Measurements from ENCODE around the gene THAP5. TPM values are rescaled to one million over a fixed set of nuclear protein-coding genes. Genes with fewer than 3 reads are reported as not detected.
A peak's percentile ranks its signal among the peaks of the same experiment; 100 is the strongest.

Gene THAP5
- polyA plus RNA-seq, 3 donors, result 3.0 to 10.7 (median 9.9) TPM

DNA sequence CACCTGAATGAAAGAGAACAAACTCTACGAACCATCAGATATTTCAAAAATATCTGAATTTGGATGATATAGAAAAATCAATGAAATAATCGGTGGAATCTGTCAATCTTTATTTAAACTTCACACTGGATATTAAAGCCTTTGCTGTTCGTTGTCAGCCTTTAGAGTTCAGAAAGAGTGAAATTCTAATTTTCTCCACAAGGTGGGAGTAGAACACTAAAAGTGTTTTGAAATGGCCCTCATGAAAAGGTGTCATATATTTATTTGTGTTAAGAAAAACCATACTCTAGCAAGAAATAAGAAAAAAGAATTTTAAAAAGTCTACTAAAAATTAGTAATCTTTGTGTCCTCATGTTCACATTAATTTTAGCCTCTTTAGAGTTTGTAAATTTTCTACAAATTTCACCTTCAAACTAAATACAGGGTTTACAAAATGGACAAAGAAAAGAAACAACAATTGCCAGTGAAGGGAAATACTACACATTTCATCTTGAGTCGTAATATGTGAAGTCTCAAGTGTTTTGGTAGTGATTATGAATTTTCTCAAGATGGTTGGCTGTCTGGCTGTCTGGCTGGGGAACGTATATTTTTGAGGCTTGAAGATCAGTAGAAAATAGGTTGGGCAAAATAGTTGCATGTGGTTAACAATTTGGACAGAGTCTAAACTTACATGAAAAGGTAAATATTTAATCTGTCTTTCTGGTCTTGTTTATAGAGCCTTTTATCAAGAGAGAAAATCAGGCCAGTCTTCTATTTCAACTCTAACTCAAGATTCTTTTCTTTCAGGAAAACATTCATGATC lies 43.8 kb upstream of the THAP5 start:
- H2AFZ ChIP-seq (ENCODE audit: insufficient read depth, low read depth, low read length, poor library complexity, severe bottlenecking), result no peak overlapping the region
- no peaks in the 10 kb centered on the region for H4K20me1 ChIP-seq (ENCODE audit: insufficient read depth, low read length)
- TF ChIP-seq, protein P1, sequence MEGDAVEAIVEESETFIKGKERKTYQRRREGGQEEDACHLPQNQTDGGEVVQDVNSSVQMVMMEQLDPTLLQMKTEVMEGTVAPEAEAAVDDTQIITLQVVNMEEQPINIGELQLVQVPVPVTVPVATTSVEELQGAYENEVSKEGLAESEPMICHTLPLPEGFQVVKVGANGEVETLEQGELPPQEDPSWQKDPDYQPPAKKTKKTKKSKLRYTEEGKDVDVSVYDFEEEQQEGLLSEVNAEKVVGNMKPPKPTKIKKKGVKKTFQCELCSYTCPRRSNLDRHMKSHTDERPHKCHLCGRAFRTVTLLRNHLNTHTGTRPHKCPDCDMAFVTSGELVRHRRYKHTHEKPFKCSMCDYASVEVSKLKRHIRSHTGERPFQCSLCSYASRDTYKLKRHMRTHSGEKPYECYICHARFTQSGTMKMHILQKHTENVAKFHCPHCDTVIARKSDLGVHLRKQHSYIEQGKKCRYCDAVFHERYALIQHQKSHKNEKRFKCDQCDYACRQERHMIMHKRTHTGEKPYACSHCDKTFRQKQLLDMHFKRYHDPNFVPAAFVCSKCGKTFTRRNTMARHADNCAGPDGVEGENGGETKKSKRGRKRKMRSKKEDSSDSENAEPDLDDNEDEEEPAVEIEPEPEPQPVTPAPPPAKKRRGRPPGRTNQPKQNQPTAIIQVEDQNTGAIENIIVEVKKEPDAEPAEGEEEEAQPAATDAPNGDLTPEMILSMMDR (IDR thresholded peaks at IDR 0.05), result peak; percentile 85
- no peak overlapping the region for H3K4me2 ChIP-seq (replicated peaks; ENCODE audit: extremely low read depth, low read length, poor library complexity, severe bottlenecking)
- Mint-ChIP-seq H3K27ac (no peak overlapping the region), H3K36me3 (no peaks in the 10 kb centered on the region), H3K4me3 (no peak overlapping the region), H3K9me3 (no peaks in the 10 kb centered on the region), H3K4me1 (no peaks in the 10 kb centered on the region), H3K27me3 (ENCODE audit: low read depth in 3 of 3) (peaks cover 0 to 5% (median 2%) of the 10 kb centered on the region in 3 donors)
- WGBS (ENCODE audit: insufficient coverage), result 60% methylated on average over 1 of the region's 5 CpGs
- intact Hi-C loops (cut with micrococcal nuclease), result no loop called here
- H3K27me3 ChIP-seq (ENCODE audit: control insufficient read depth in 2 of 2, insufficient read depth in 2 of 2, low read length in 2 of 2), result no peaks in the 10 kb centered on the region
- peak; percentile 6 to 39 (median 12) for DNase-seq
- H3K79me2 ChIP-seq (ENCODE audit: insufficient read depth, low read length), result no peaks in the 10 kb centered on the region
- no peaks in the 10 kb centered on the region for H3K4me1 ChIP-seq (ENCODE audit: control insufficient read depth in 1 of 2, insufficient read depth in 2 of 2, low read length in 2 of 2)
- H3K36me3 ChIP-seq (replicated peaks in 1 of 2; ENCODE audit: control insufficient read depth in 1 of 2, insufficient read depth in 2 of 2, low read length in 2 of 2), result no peaks in the 10 kb centered on the region
- H3K4me3 ChIP-seq (replicated peaks in 1 of 3; ENCODE audit: low read depth in 2 of 3, low read length in 3 of 3), result no peak overlapping the region
- H3K27ac ChIP-seq (ENCODE audit: low read depth in 1 of 2, low read length in 2 of 2), result no peak overlapping the region
- H3K9me3 ChIP-seq (replicated peaks in 1 of 2; ENCODE audit: control insufficient read depth in 1 of 2, insufficient read depth in 1 of 2, low read length in 2 of 2), result no peaks in the 10 kb centered on the region
- no peak overlapping the region for H3K9ac ChIP-seq (ENCODE audit: insufficient read depth, low read length, poor library complexity, severe bottlenecking)

DNA sequence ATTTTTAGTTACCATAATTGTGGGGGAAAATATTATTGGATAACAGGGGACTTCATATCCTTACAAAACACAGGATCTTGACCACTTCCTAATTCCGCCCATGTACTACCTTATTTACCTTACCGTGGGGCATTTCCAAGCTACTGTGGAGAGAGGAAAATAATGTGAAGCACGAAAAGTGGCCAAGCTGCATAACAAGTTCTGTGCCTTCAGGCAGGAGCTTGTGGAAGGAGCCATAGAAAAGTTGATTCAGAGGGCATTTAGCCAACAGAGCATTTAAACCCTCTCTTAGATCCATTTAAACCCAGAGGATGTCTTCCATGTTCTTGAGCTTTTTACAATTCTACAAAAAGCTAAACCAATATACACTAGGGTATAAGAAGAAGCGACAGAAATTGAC lies 41.8 kb upstream of the THAP5 start:
- H3K9me3 ChIP-seq (replicated peaks in 1 of 2; ENCODE audit: control insufficient read depth in 1 of 2, insufficient read depth in 1 of 2, low read length in 2 of 2), result no peaks in the 10 kb centered on the region
- no peaks in the 10 kb centered on the region for H3K9me3 Mint-ChIP-seq
- H3K79me2 ChIP-seq (ENCODE audit: insufficient read depth, low read length), result no peaks in the 10 kb centered on the region
- H2AFZ ChIP-seq (ENCODE audit: insufficient read depth, low read depth, low read length, poor library complexity, severe bottlenecking), result no peak overlapping the region
- no peaks in the 10 kb centered on the region for H3K4me1 ChIP-seq (ENCODE audit: control insufficient read depth in 1 of 2, insufficient read depth in 2 of 2, low read length in 2 of 2)
- no peaks in the 10 kb centered on the region for H4K20me1 ChIP-seq (ENCODE audit: insufficient read depth, low read length)
- H3K27me3 Mint-ChIP-seq (ENCODE audit: low read depth in 3 of 3), result peaks cover 3 to 5% (median 3%) of the 10 kb centered on the region in 3 donors
- intact Hi-C loops (cut with micrococcal nuclease), result no loop called here
- no peaks in the 10 kb centered on the region for H3K27me3 ChIP-seq (ENCODE audit: control insufficient read depth in 2 of 2, insufficient read depth in 2 of 2, low read length in 2 of 2)
- H3K4me2 ChIP-seq (replicated peaks; ENCODE audit: extremely low read depth, low read length, poor library complexity, severe bottlenecking), result no peak overlapping the region
- no peak overlapping the region for H3K4me3 Mint-ChIP-seq
- H3K36me3 Mint-ChIP-seq, result no peaks in the 10 kb centered on the region
- H3K4me1 Mint-ChIP-seq, result no peaks in the 10 kb centered on the region
- DNase-seq, result no peak
- no peak overlapping the region for H3K9ac ChIP-seq (ENCODE audit: insufficient read depth, low read length, poor library complexity, severe bottlenecking)
- no peak overlapping the region for H3K27ac Mint-ChIP-seq
- H3K4me3 ChIP-seq (replicated peaks in 1 of 3; ENCODE audit: low read depth in 2 of 3, low read length in 3 of 3), result no peak overlapping the region
- no CpG with 5 or more reads among the region's 4 CpGs for WGBS (ENCODE audit: insufficient coverage)
- no peaks in the 10 kb centered on the region for H3K36me3 ChIP-seq (replicated peaks in 1 of 2; ENCODE audit: control insufficient read depth in 1 of 2, insufficient read depth in 2 of 2, low read length in 2 of 2)
- no peak overlapping the region for H3K27ac ChIP-seq (ENCODE audit: low read depth in 1 of 2, low read length in 2 of 2)
- TF ChIP-seq, protein P1 (IDR thresholded peaks at IDR 0.05), result no peak

Data from CD14-positive monocyte (primary cell).